Osteocyte (in vitro differentiated cells): ENCODE data around the gene LKAAEAR1. TPM values are rescaled to one million over a fixed set of nuclear protein-coding genes. Genes with fewer than 3 reads are reported as not detected.

ENCODE experiments used
- DNase-seq: peaks from one replicate; pipeline ENCODE4 v3.0.0; 2021; ENCODE audit warnings: mixed read lengths; ENCODE audit not compliant: unreplicated experiment; ENCODE audit errors: extremely low spot score
- H3K27ac Mint-ChIP-seq: one replicate; pipeline ENCODE4 v1.8.0; 2021; ENCODE audit warnings: mild to moderate bottlenecking, mixed read lengths; ENCODE audit not compliant: unreplicated experiment
- H3K27me3 Mint-ChIP-seq: one replicate; pipeline ENCODE4 v1.8.0; 2021; ENCODE audit warnings: mixed read lengths; ENCODE audit not compliant: unreplicated experiment
- H3K36me3 Mint-ChIP-seq: one replicate; pipeline ENCODE4 v1.8.0; 2021; ENCODE audit warnings: mixed read lengths; ENCODE audit not compliant: unreplicated experiment
- H3K4me1 Mint-ChIP-seq: one replicate; pipeline ENCODE4 v1.8.0; 2021; ENCODE audit warnings: mixed read lengths; ENCODE audit not compliant: unreplicated experiment
- H3K4me3 Mint-ChIP-seq: one replicate; pipeline ENCODE4 v1.8.0; 2021; ENCODE audit warnings: mild to moderate bottlenecking, moderate library complexity, mixed read lengths; ENCODE audit not compliant: unreplicated experiment
- H3K9me3 Mint-ChIP-seq: one replicate; pipeline ENCODE4 v1.8.0; 2021; ENCODE audit warnings: mixed read lengths; ENCODE audit not compliant: unreplicated experiment
- CTCF ChIP-seq: fragments of 200-600 bp; sonication (generic); IDR thresholded peaks from 2 replicates; pipeline ENCODE4 v1.5.0; 2021; ENCODE audit warnings: antibody characterized with exemption, mild to moderate bottlenecking, moderate library complexity
- total RNA-seq: library from RNA; stranded (reverse); gene quantifications from 2 replicates; pipeline ENCODE4 v1.2.1, GENCODE V29; 2021

LKAAEAR1 gene
- total RNA-seq, 1 donor from 2014 or later, result not detected

- no peak for TF ChIP-seq CTCF
- no peak overlapping the region for H3K4me3 Mint-ChIP-seq
- no peaks in the 10 kb centered on the region for H3K27me3 Mint-ChIP-seq
- H3K4me1 Mint-ChIP-seq, result peaks cover 17% of the 10 kb centered on the region
- DNase-seq, result no peak
- H3K27ac Mint-ChIP-seq, result no peak overlapping the region
- H3K36me3 Mint-ChIP-seq, result peaks cover 5% of the 10 kb centered on the region
- H3K9me3 Mint-ChIP-seq, result no peaks in the 10 kb centered on the region
Measured at GRCh38 chr20:64076061-64076997, 7.9 kb downstream of the LKAAEAR1 start.

GRCh38 chr20:64075556-64075955 is 8.6 kb downstream of the LKAAEAR1 start:
- H3K9me3 Mint-ChIP-seq, result no peaks in the 10 kb centered on the region
- no peak for TF ChIP-seq CTCF
- DNase-seq, result no peak
- no peak overlapping the region for H3K27ac Mint-ChIP-seq
- no peaks in the 10 kb centered on the region for H3K27me3 Mint-ChIP-seq
- peaks cover 5% of the 10 kb centered on the region for H3K36me3 Mint-ChIP-seq
- no peak overlapping the region for H3K4me3 Mint-ChIP-seq
- peaks cover 15% of the 10 kb centered on the region for H3K4me1 Mint-ChIP-seq

- H3K4me3 Mint-ChIP-seq, result no peak overlapping the region
- no peaks in the 10 kb centered on the region for H3K27me3 Mint-ChIP-seq
- no peak for DNase-seq
- no peak overlapping the region for H3K27ac Mint-ChIP-seq
- TF ChIP-seq CTCF, result no peak
- peaks cover 5% of the 10 kb centered on the region for H3K36me3 Mint-ChIP-seq
- H3K9me3 Mint-ChIP-seq, result no peaks in the 10 kb centered on the region
- peaks cover 9% of the 10 kb centered on the region for H3K4me1 Mint-ChIP-seq
Measured at GRCh38 chr20:64074963-64075362, 9.2 kb downstream of the LKAAEAR1 start.

- Mint-ChIP-seq H3K4me3 (no peak overlapping the region), H3K9me3 (no peaks in the 10 kb centered on the region), H3K27ac (no peak overlapping the region), H3K4me1 (peaks cover 9% of the 10 kb centered on the region), H3K27me3 (no peaks in the 10 kb centered on the region), H3K36me3 (peaks cover 5% of the 10 kb centered on the region)
- DNase-seq, result no peak
- no peak for TF ChIP-seq CTCF
Measured at GRCh38 chr20:64074184-64074789, 9.9 kb downstream of the LKAAEAR1 start.
